Ramos (cell line): ENCODE measurements around the gene HPX.

Experiments used
- in situ Hi-C: fragments of 300-500 bp; cut with MboI; formaldehyde crosslinking; loops from one replicate; pipeline ENCODE4 v1.14.3; 2022; ENCODE audit warnings: low sequenced_read_pairs; ENCODE audit not compliant: unreplicated experiment

Gene HPX

DNA sequence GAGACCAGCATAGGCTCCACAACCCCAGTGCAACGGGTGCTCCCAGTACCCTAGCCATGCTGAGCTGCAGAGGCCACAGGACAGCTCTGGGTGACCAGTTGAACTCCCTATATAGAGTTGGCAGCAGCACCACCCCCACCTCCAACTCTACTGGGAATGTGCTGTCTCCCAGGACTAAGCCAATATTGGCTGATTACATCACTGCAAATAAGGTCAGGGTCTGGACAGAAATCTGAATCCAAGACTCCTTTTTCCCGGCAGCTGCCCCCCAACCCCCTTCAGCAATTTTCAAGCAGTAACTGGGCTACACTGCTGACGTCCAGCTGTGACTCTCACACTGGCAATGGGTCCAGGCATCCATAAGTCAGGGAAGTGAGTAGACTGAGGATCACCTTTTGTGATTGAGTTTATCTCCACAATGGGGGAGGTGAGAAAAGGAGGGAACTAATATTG lies at the start of gene HPX:
Gene HPX, minus strand, starts transcription at position 82 of the 453 bp plus-strand sequence. Its CDS starts 24 bp downstream, at position 58.
- in situ Hi-C loops: loop anchor here (5.0 kb wide), 1 partner anchor 59 kb away; no protein-coding TSS in a partner anchor

DNA sequence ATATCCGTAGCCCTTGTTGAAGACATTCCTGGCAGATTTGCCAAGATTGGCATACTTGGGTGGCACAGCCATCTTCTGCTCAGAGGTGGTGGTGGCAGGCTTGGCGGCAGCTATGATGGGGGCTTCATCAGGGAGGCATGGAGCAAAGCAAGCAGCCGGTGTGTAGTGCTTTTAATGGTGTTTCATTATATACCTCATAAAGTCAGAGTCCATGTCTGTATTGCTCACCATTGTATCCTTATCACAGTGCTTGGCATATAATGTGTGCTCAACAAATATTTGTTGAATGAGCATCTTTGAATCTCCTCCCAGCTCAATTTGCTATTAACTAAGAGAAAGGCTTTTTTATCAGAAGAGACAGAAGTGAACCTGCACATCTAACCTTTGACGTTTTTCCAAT lies 48.5 kb upstream of the HPX start:
- in situ Hi-C loops: no loop called here

GRCh38 chr11:6488821-6489220 lies 48.0 kb upstream of the HPX start:
- in situ Hi-C loops: no loop called here

DNA sequence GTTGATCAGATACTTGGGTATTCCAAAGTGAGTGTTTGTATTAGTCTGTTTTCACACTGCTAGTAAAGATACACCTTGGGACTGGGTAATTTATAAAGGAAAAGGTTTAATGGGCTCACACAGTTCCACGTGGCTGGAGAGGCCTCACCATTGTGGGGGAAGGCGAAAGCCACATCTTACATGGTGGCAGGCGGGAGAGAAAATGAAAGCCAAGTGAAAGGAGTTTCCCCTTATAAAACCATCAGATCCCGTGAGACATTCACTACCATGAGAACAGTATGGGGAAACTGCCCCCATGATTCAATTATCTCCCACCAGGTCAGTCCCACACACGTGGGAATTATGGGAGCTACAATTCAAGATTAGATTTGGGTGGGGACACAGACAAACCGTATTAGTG lies 47.6 kb upstream of the HPX start:
- in situ Hi-C loops: no loop called here

- in situ Hi-C loops: no loop called here
Measured at GRCh38 chr11:6486938-6487337, 46.2 kb upstream of the HPX start.

DNA sequence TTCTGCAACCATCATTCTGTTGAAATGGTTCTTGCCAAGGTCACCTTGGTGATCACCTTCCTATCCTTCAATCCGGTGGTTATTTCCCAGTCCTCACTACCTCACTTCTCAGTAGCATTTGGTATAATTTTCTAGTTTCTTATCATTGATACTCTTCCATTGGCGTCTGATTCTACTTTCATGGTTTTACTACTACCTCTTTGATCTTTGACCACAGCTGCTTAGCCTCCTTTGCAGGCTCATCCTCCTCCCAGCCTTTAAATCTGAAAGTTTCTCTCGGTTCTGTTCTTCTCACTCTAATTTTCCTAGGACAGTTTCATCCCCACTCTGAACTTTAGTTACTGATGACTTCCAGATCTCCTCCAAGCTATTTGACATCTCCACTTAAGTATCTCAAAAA lies 45.5 kb upstream of the HPX start:
- in situ Hi-C loops: no loop called here

GRCh38 chr11:6485661-6486060 lies 44.9 kb upstream of the HPX start:
- in situ Hi-C loops: no loop called here

- in situ Hi-C loops: no loop called here
Measured at GRCh38 chr11:6483015-6483414, 42.2 kb upstream of the HPX start.

- in situ Hi-C loops: no loop called here
Measured at GRCh38 chr11:6482441-6482840, 41.7 kb upstream of the HPX start.

DNA sequence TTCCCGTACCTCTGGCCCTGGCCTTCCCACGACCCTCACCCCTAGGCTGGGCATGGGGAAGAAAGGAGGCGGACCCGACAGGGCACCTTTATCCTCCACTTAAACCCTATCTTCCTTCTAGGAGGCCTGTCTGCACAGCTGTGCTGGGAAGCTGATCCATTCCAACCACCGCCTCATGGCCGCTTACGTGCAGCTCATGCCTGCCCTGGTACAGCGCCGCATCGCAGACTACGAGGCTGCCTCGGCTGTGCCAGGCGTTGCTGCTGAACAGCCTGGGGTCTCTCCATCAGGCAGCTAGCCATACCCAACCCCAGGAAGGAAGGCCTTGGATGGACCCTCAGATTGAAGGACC lies 41.1 kb upstream of the HPX start:
- in situ Hi-C loops: no loop called here

DNA sequence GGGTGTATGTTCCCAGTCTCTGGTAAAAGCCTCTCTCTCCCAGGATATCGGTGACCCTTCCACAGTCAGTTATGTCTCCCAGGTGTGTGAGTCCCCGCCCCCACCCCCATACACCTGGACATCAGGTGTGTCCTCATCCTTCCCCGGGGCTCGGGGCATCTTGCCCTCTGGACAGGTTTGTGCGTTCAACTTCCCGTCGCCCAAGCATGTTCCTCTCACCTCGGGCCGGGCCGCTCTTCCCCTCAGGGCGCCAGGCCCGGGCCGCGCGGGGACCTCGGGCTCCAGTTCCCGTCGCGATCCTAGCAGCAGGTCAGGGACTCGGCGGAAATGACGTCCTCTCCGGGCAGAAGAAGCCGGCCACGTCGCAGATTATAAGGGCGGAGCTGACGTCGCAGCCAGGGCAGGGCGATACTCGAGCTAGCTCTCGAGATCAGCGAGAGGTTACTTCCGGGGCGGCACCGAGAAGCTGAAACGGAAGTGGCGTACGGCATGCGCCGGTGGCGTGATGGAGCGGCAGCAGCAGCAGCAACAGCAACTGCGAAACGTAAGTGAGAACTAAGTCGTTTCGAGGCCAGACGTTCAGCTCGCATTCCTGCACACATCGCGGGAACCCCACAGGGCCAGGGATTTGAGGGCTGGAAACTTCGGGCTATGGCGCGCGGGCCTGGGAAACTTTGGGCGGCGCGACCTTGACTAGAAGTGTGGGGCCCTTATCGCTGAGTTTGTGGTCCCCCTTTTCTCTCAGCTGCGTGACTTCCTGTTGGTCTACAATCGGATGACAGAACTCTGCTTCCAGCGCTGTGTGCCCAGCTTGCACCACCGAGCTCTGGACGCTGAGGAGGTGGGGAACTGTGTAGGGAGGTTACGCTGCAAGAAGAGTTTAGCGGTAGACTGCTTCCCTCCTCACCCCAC lies 40.5 kb upstream of the HPX start, which contains the start of the genes ARFIP2 and TIMM10B:
Gene ARFIP2, minus strand, starts transcription at position 320 of the 912 bp plus-strand sequence. CDS start 910 bp downstream, outside the sequence.
Gene TIMM10B, plus strand, starts transcription at position 490 of the 912 bp plus-strand sequence. Its CDS starts 16 bp downstream, at position 506.
- in situ Hi-C loops: no loop called here

GRCh38 chr11:6480299-6480914 lies 39.6 kb upstream of the HPX start:
- in situ Hi-C loops: no loop called here

- in situ Hi-C loops: no loop called here
Measured at GRCh38 chr11:6476571-6476970, 35.8 kb upstream of the HPX start.

GRCh38 chr11:6475936-6476335 lies 35.1 kb upstream of the HPX start:
- in situ Hi-C loops: no loop called here

DNA sequence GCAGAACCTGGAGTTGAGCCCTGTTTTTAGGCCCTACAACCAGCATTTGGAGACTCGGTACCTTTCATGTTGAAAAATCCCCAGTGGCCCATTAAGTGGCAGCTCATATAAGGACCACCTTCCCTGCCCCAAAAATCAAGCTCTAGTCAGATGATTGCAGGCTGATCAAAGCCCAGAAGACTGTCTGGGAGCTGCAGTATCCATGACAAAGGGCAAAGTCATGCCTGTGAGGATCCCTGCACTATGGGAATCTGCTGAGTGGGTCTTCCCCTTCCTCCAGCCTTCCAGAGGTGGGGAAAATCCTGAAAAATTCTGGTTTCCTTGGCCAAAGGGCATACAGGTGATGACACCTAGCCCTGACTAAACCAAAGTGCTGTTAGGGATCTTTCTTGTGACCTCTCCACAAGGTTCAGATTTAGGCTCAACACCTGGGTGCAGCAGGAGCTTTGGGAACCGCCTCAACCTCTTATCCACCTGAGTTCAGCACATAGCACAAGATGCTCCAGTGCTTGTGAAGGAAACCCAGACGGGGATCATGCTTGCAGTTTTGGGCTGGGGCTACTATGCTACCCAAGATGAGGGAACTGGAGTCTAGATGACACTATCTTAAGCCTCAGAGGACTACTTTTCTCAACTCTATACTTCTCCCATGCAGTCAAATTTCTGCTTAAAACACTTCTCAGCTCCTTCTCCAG lies 34.2 kb upstream of the HPX start:
- in situ Hi-C loops: no loop called here

- in situ Hi-C loops: no loop called here
Measured at GRCh38 chr11:6474413-6474792, 33.6 kb upstream of the HPX start.

GRCh38 chr11:6473451-6474412 lies 32.9 kb upstream of the HPX start, which contains the start of gene TRIM3:
Gene TRIM3 (minus strand): TSS chr11:6473941. CDS start chr11:6465695, 8,246 bp downstream.
- in situ Hi-C loops: no loop called here

DNA sequence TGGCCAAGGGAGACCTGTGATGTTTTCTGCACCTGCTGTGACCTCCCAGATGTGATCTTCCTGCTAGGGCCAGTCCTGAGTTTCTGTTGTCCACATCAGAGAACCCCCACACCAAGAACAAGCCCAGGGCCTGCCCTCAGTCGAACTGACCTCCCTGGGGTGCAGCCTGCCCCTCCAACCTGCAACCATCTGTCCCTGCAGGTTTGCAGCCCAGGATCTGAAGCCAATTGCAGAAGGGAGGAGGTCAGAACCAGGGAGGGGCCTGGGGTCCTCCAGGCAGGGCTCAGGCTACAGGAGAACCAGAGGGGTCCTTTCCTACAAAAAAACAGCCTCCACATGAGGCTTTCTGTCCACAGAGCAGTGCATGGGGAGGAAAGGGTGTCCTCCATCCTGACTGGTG lies 32.1 kb upstream of the HPX start:
- in situ Hi-C loops: no loop called here

- in situ Hi-C loops: no loop called here
Measured at GRCh38 chr11:6469599-6469998, 28.8 kb upstream of the HPX start.
